ENCODE data around the gene PLCL2.
"Not testable (repeated sequence)": the region's sequence is repeated elsewhere in the genome, so short reads cannot be mapped to it uniquely, and the experiment has no call there.

Gene PLCL2

DNA sequence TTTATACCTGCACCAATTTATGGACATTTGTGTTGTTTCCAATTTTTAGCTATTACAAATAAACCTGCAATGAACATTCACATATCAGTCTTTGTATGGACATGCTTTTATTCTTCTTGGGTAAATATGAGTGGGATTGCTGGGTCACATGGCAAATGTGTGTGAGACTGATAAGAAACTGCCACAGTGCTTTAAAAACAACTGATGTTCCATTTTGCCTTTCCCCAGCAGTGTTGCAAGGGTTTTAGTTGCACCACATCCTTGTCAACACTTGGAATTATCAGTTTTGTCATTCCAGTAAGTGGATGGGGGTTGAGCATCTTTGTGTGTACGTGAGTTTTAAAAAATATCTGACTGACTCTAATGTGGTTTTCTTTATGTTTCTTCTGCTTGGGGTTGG, 191.2 kb downstream of the PLCL2 start:
- no peak for DNase-seq (ENCODE audit: low read depth)

DNA sequence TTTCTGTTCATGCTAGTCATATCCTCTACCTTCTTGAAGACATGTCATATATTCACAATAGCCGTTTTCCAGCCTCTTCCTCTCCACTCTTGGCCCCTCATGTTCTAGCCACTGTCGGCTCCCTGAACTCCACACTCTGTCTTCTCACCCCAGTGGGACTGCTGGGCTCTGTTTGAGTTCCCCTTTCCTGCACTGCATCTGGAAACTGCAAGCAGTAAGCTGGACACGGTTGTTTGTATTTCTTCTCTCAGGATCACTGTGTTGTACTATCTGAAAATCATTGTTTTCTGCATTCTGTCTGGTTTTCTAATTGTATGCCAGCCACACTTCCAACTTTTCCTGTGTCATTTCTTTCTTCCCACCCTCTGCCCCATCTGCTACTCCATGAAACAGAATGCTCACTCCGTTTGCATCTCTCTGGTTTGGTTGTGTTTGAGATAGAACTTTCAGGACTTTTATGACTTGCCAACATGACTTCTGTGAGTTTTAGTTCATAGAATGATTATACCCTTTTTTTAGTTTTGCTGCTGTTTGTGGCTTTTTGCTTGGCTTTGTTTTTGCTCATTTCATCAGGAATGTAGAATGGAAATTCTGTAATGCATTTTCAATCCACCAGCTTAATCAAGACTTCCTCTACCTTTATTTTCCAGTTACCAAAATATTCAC, 192.3 kb downstream of the PLCL2 start:
- no peak for DNase-seq (ENCODE audit: low read depth)

DNA sequence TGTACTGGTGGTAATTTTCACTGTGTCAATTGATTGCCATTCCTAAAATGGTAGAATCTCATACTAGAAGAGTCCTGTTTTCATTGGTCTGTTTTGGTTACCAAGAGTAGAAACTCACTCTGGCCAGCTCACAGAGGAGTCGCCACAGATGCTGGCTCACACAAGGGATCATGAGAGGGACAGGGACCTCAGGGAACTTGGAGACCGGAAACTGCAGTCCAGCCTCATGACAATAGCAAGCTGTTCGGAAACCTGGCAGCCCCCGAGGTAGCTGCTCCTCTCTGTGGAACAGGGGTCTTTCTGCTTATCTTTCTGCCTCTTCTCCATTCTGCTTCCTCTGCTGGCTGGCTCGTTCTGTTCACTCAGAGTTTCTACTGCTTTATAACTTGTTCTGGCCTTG, 192.9 kb downstream of the PLCL2 start:
- DNase-seq (ENCODE audit: low read depth), result no peak

DNA sequence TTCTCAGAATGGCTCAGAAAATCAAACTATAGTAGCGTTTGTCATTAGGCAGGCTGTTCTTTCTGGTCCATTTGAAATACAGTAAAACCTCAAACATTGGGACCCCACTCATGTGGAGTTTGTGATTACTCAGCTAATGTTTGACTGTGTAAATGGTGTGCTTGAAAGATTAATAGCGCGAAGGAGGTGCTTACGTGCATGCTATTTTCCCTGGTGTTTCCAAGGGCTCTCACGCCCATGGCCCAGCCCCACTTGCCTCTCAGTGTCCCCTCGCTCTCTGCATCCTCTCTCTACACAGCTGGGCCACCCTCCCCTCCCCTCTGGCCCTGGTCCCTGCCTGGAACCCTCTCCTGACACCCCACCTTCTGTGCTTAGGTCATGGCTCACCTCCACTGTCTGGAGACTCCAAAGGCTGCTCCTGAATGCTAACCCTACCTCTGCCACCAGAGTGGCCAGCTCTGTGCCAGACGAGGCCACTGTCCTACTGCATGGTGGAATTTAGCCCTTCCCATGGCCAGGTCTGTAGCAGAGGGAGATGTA, 194.2 kb downstream of the PLCL2 start:
- no peak for DNase-seq (ENCODE audit: low read depth)

DNA sequence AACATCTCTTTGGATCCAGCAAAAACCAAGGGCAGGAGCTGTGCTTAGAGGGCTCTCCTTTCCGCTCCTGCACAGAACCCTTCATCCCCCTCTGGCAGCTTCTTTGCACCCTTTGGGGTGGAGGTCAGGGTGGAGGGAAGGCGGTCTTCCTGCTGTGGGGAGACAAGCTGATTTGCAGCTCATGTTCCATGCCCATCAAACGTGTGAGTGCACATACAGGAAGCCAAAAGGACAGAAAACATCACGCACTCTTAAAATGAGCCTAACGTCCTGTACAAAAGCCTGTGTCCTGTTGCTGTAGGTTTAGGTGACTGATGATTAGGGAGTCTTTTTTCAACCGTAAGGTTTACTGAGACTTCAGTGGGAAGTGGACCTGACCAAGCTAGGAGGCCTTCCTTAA, 195.2 kb downstream of the PLCL2 start:
- DNase-seq (ENCODE audit: low read depth), result no peak

DNA sequence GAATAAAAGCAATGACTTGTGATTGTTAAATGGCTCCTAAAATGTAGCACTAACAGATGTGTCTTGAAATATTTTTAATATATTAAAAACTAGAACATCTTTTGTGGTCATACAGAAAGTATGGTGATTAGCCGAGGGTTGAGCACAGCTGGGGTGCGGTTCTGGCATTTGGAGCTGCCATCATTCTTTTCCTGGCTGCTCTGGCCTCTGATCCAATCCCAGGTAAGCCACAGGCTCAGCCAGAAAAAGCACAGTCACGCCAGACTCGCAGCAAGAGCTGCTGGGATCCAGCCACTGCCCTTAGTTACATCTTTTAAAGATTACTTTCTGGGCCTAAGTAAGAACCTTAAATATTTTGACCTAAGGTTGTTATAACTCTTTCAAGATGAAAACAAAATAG, 196.8 kb downstream of the PLCL2 start:
- DNase-seq (ENCODE audit: low read depth), result no peak

DNA sequence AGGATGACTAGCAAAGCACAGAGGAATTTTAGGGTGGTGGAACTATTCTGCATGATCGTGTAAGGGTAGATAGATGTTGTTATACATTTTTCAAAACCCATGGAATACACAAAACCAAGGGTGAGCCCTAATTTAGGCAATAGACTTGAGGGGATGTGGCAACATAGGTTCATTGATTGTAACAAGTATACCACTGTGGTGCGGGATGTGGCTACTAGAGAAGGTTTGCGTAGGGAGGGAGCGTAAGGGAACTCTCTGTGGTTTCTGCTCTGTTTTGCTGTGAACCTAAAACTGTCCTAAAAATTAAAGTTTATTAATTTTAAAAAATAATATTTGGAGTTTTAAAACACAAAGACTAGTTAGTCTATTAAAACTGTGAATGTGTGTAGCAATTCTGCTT, 202.8 kb downstream of the PLCL2 start:
- no peak for DNase-seq (ENCODE audit: low read depth)

DNA sequence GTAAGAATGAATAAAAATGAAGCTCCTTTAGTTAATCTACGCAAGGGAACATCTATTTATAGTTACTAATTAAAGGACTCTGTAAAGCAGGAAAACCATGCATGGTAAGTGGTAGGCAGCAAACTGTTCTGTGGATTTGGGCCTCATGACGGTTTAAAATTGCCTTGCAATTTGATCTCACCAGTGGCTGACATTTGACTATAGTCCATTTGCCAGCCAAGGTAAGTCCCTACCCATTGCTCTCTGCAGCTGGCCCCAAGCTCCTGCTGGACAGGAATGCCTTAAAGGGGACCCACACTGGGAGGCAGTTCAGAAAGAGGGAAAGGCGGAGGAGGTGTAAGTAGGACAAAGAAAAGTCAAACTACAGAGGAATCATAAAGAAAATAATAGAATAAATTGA, 203.3 kb downstream of the PLCL2 start:
- DNase-seq (ENCODE audit: low read depth), result no peak

DNA sequence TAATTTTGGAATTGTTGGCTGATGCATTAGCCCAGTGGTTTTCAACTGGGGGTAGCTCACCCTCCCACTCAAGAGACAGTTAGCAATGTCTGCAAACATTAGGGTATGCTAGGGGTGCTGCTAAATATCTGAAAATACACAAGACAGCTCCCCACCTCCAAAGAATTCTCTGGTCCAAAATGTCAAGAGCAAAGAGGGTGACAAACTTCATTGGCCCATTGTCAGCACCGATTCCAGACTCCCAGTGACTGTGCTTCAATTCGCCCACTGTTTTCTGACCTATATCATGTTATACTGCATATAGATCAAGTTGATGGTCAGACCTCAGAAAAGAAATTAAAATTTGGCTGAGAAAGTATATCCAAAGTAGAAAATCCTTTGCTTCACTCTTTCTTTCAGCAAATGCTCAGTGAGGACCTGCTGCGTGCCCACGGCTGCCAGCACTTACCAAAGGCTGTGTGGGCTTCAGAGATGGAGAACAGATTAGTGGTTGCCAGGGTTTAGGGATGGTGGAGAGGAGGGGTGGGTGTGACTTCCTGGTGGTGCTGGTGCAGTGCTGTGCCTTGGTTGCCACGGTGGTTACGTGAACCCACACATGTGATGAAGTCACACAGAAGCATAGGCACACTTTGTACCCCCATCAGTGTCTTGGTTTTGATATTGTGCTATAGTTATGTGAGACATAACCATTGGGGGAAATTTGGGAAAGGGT, 204.0 kb downstream of the PLCL2 start:
- DNase-seq (ENCODE audit: low read depth), result no peak

DNA sequence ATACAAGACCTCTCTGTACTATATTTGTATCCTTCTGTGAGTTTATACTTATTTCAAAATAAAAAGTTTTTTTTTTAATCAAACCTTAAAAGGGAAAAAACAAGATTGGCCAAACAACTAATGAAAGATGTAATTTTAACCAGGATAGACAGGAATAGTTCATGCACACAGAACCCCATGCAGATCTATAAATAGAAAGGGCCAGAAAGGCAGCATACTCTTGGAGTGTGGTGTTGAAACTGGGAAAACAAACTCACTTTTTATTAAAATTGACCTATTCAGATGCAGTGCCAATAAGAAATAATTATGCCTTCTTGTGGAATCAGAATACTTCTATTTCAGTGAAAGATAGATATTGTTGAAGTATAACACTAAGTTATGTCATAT, 204.6 kb downstream of the PLCL2 start:
- no peak for DNase-seq (ENCODE audit: low read depth)

DNA sequence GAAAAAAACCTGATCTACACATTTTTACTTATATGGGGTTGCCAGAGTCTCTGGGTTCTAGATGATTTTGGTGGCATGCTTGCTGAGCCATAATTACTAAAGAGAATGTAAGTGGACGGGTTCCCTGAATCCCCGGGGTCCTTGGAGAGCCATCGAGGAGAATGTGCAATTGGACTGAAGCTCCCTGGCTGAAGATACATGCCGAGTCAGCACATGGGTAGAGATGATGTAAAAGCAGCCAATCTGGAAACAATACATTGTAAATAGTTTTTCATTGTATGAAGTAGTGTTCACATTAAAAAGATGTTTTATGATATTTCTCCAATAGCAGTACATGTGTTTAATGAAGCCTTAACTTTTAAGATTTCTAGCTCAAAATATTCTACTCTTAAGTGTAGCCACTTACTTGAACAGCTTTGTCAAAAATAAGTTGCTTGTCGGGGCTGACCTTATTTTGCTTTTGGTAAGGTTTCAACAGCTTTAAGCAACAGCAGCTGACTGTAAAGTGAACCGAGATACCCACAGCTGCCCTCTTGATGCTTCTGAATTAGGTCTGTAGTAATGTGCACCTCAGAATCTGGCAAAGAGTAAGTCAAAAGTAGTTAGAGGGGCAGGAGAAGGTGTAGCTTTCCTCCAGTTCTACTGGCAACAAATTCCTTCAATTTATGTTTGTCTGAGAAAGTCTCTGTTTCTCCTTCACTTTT, 205.7 kb downstream of the PLCL2 start:
- no peak for DNase-seq (ENCODE audit: low read depth)

DNA sequence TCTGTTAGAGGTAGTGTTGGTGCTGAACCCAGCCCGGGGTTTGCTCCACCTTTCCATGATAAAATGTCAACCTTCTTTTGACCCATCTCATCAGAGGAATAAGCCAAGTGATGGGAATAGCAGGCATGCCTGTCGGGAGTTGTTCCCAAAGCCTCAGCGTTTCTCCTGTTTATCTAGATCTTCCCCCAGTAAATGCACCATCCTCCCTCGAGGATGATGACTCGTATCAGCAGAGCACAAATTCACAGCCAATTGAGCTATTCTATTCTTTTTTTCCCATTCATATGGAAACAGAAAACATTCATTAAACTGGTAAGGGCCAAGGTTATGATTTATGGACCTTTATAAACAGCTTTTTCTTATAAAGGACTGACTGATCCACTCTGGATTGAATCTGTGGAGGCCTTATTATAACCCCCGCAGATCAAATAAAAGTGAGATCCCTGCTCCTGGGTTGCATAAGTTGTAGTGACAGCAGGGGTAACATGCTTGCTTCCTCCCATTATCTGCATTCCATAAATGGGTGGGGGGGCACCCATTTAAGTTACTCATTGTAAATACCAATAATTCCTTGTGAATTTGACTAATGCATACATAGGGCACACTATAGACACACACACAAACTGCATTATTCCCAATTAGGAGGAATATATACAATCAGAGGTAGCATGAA, 207.3 kb downstream of the PLCL2 start:
- no peak for DNase-seq (ENCODE audit: low read depth)

DNA sequence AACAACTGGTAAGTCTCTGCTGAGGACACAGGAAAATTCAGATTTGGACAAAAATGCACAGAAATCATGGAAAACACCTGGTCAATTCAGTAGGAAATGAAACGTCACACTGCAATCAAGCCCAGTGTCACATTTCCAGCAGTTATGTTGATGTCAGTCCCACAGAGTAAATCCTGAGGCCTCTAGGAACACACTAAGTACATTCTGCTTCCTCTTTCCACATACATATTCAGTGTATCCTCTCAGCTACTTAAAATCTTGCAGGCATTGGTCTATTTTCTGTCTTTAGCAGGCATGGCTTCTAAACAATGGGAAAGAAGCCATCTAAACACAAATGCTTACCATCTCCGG, 207.8 kb downstream of the PLCL2 start:
- DNase-seq (ENCODE audit: low read depth), result no peak

DNA sequence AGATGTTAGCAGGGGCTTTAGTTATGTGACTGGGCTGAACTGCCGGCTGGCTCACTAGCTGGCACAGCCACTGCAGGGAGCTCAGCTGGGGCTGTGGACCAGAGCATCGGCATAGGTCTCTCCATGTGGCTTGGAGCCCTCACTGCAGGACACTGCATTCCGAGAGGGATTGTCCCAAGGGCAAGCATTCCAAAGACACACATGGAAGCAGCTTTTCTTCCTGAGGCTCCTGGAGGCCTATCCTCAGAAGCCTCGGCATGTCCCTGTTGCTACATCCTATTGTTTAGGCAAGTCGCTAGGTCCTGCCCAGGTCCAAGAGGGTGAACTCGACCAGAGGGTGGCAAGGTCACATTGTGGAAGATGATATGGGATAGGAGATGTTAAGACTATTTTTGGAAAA, 209.8 kb downstream of the PLCL2 start:
- no peak for DNase-seq (ENCODE audit: low read depth)

DNA sequence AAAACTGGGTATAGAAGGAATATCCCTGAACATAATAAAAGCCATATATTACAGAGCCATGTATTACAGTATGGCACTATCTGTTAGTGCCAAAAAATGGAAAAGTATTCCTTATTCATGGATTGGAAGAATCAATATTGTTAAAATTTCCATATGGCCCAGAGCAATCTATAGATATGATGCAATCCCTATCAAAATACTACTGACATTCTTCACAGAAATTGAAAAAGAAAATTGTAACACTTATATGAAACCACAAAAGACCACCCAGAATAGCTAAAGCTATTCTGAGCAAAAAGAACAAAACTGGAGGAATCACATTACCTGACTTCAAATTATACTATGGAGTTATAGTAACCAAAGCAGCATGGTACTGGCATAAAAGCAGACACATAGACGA, 218.8 kb downstream of the PLCL2 start:
- DNase-seq (ENCODE audit: low read depth), result no peak

DNA sequence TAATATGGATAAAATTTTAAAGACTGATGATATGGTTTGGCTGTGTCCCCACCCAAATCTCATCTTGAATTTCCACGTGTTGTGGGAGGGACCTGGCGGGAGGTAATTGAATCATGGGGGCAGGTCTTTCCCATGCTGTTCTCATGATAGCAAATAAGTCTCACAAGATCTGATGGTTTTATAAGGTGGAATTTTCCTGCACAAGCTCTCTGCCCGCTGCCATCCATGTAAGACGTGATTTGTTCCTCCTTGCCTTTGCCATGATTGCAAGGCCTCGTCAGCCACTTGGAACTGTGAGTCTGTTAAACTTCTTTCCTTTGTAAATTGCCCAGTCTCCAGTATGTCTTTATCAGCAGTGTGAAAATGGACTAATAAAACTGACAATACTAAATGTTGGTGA, 222.0 kb downstream of the PLCL2 start:
- not testable (repeated sequence) for DNase-seq (ENCODE audit: low read depth)

DNA sequence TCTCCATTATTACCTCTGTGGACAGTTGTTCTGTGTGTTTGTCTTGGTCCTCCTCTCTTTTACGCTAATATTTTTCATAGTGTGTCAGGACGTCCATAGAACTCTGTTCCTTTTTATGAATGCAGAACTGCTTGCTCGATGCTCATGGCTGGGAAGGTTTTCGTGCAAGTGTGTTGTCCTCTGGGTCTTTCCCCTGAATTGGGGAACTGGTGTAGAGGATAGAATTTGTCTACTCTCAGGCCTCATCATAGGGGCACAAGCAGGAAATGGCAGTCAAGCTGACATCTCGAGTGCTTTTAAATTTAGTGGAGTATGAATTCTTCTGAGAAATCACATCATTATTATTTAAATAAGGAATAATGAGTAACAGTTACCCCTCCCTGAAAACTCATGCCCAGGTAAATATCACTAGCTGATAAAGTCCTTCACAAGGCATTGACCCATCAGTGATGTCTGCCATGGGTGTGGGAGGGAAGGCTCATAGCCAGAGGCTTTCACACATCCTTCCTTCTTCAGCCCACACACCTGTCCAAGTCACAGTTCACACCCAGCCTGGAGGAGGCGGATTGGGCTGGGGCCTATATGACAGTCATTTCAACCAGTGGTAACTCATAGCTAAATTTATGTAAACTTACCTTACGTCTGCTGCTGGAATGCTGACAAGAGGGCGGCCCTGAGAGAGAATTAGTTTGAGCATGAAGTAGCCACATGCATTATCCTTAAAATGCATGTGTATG, 226.1 kb downstream of the PLCL2 start:
- no peak for DNase-seq (ENCODE audit: low read depth)

DNA sequence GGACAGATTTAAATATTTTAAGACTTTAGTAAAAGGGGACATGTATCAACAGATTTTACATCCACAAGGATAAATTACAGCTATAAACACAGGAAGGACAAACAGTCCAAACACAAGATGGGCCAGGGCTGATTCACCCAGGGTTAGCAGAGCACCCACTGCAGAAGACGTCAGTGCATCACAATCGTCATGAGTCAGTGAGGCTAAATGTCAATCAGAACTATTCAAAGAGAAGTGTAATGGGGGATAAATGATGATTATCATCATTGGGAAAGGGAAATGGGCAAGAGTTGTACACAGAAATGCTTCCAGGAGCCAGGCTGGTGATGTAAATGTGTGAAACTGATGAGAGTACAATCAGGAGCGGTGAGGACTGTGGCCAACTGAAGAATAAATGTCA, 226.8 kb downstream of the PLCL2 start:
- no peak for DNase-seq (ENCODE audit: low read depth)

DNA sequence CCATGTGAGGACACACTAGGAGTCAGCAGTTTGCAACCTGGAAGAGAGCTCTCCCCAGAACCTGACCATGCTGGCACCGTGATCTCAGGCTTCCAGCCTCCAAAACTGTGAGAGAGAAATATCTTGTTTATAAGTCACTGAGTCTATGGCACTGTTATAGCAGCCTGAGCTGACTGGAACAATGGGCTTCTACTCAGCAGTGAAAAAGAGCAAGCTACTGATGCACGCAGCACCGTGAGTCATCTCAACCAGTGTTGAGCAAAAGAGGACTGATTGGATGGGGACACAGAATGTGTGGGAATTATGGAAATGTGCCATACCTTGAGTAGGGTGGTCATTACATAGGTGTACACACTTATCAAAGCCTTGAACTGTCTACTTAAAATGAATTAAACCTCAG, 230.4 kb downstream of the PLCL2 start:
- no peak for DNase-seq (ENCODE audit: low read depth)

DNA sequence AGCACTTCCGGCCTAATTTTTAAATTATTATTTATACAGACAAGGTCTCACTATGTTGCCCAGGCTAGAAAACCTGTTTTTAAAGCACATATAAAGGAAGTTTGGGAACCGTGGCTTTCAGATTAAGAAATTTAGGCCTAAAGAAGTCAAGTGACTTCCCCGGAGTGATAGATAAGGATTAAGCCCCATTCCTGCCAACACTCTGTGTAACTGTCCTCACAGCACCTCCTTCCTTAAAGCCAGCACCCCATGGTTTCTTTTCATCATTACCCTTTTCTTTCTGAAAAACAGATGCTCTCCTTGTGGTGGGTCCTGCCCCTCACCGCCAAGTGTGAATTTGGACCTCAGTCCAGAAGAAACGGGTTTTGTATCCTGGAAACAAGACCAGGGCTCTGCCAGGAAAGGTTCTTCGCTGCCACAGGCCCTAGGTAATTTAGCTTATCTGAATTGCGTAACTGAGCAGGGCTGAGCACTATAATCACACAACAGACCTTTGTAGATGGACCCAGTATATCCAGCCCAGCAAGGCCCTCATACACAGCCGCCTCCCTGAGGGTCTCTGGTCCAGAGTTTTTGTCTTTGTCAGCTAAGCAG, 231.3 kb downstream of the PLCL2 start:
- DNase-seq (ENCODE audit: low read depth), result no peak

DNA sequence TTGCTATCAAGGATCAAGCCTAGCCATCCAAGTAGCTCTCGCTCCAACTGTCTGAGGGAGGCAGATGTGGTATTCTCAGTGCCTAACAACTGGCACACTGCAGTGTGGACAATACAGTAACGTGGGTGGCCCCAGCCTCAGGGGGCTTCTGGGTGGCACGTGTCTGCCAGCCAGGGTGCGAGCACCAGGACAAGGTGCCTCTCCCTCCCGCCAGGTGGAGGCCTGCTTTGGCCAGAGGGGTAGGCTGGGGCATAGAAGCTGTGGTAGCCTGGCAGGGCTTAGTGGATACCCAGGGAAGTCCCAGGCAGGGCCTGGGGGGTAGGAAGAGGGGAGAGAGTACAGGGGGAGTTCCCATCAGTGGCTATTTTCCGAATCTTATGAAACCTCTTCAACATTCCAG, 234.0 kb downstream of the PLCL2 start:
- DNase-seq (ENCODE audit: low read depth), result no peak
